HG03139 (cell line): ENCODE measurements around the gene CCNT2.
A peak's percentile ranks its signal among the peaks of the same experiment; 100 is the strongest.
"Not testable (repeated sequence)": the region's sequence is repeated elsewhere in the genome, so short reads cannot be mapped to it uniquely, and the experiment has no call there.

ENCODE experiments used
- ATAC-seq: cut with Tn5 transposase; IDR thresholded peaks from one replicate; pipeline ENCODE4 v1.9.1; 2021; ENCODE audit not compliant: unreplicated experiment

The CCNT2 gene

DNA sequence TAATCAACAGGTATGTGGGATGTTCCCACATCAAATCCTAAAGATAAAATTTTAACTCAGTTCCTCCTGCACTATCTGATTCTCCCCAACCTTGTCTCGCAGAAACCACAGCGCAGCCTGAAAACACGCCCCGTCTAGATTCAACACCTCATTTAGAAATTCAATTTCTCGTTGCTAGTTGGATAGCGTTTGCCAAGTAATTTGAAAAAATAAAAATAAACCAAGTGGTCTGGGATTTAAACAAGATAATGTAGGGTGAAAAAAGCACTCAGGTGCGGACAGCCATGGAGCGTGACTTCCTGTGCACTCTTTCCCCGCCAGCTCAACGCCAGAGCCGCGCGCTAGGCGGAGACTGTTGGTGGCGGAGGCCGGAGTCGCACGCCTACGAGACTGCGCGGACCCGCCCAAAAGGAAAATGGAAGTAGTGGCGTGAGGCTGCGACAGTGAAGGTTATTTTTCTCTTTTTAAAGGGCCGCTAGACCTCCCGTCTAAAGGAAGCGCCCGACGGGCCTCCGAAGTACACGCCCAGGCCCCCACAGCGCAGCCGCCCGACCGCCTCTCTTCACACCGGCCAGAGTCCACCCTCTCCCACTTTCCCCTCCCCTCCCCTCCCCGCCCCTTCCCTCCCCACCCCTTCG lies 615 bp upstream of the CCNT2 start:
- ATAC-seq: peak; percentile 65

DNA sequence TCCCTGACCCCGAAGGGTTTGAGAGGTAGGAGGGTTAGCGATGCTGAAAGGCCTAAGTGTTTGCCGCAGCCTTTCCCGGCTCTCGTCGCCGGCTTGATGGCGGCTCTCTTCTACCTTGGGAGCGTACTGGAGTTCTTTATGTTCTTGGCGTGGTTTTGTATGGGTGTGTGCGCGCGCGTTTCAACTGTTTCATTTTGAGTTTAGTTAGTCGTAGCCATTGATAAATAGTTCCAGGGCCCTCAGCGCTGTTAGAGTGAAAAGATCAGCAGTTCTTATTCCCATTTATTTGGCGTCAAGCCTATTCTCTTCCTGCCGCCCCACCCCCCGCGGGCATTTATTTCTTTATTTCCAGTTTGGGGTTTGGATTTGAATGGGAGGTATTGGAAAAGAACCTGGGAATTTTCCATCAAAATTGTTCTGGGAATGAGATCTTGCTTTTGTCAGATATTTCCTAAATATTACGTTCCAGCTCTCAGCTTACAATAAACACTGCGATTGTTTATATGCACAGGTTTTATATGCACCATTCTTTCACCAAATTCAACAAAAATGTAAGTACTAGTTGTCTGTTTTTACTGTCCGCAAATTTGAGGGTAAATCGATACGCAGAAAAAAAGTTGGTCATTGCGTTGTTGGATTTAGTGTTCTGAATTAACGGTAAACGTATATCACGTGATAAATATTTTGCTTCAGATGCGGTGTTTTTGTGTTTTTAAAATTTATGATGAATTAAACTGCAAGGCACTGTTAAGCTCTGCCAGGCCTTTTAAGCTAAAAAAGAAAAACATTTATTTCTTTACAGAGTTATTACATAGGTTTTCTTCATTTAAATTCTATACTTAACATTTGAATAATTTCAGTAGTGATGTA lies 954 bp downstream of the CCNT2 start:
- no peak for ATAC-seq

DNA sequence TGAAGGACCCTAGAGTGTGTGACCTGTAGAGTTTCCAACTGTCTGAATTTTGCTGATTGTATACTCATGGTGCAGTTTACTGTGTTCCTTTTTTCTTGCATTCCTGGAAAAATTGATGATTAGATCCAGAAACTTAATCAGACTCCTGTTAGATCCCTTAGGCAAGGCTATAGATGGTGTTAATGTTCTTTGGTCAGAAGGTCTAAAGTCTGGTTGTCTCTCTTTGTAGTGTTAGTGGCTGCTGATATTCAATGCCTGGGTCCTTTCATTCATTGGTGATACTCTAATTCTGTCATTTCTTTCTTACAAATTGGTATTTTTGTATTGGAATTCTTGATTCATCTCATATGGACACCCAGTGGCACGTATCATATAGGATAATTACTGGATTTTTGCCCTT lies 6.3 kb downstream of the CCNT2 start:
- no peak for ATAC-seq

DNA sequence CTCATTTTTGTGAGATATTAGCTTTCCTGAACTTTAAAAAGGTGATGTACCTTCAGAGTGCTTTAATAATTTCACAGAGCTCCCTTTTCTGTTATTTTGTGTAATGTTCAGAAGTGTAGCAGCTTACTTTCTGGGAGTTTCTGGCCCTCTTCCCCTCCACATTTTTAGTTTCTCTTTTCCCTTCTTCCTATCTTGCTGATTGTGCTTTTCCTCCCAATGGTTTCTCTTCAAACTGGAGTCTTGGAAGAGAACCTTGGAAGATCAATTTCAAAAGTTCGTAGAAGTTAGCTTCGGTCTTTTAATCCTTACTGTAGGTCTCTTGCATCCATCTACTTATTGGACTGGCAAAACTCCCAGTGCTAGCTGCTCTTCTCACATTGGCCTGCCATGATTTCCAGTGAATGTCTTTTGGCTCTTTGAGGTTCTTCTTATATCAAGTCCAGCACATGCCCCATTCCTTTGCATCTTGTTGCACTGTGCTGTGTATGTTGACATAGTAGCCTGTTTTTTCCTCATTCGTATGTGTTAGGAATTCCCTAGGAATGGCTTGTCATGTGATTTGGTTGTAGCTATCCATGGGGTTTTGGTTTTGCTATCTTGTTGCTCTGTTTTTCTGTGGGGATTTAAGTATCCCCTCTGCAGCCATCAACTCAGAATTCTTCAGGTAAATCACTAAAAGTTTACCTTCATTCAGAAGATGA lies 7.8 kb downstream of the CCNT2 start:
- ATAC-seq: no peak

DNA sequence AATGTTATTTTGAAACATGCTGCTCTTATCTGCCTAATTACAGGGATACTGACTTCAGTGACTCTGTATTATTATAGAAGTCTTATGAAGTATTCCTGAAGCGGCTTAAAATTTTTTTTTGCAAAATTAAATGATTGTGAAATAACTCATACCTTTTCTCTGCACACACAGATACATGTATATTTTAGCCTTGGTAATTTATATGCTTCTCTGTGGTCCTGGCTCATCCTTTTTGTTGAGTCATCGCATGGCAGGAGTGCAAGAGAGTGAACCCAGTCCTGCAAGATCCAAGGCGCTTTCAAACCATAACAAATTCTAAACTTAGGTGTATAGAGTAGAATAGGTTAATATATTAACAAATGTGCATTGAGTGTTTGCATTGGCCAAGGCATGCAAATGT lies 8.6 kb downstream of the CCNT2 start:
- ATAC-seq: no peak

DNA sequence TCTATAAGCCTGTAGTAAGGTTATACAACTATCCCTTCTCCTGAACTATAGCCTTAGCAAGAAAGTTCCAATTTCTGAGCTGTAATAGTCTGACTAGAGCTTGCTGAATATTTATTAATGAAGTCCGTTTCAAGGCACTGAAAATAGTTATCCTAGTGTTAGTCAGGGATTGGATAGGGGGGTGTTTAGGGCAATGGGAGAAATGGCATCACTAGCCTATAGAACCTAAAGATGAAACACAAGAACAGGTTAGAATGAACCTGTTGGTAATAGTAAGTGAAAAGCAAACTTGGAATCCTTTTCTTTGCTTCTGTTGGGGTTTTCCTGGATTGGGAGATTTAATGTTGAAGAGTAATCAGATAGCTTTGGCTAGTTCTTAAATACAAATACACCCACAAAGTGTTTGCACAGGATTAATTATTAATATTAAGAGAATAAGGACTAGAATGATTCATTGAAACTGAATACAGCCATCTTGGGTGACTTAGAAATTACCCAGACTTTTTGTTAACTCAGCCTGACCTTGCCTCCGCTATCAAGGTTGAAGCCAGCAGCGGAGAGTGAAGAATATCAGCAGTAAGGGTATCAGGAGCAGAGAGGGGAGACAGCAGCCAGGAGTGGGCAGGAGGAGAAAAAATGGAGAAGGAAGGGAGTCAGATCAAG lies 14.4 kb downstream of the CCNT2 start:
- ATAC-seq: no peak

DNA sequence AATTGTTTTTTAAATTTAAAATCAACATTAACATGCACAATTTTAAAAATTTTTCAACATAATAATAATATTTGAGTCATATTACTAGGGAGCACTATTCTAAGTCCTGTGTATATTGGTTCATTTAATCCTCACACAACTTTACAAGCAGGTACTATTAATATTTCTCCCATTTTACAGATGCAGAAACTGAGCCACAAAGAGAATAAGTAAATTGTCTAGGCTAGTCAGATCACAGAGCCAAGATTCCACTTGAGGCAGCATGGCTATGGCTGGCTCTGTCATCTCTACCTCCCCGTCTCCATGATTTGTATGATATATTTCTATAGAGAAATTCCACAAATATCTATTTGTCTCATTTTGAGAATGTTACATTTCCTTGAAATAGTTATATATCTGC lies 15.1 kb downstream of the CCNT2 start:
- ATAC-seq: no peak

DNA sequence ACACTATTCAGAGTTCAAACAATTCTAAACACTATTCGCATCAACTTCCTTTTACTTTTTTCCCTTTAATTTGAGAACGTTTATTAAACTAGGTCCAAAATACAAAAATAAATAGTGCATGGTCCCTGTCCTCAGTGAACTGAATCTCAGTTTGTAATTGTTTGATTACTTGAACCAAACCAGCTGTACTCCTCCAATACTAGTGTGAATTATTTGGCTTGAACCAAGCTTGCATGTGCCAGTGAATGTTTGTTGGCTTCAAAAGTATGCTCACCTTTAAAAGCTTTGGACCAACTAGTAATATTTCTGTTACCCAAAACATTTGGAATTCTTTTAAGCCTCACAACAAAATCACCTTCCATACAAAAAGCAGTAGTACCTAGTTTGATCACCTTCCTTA lies 15.5 kb downstream of the CCNT2 start:
- no peak for ATAC-seq

DNA sequence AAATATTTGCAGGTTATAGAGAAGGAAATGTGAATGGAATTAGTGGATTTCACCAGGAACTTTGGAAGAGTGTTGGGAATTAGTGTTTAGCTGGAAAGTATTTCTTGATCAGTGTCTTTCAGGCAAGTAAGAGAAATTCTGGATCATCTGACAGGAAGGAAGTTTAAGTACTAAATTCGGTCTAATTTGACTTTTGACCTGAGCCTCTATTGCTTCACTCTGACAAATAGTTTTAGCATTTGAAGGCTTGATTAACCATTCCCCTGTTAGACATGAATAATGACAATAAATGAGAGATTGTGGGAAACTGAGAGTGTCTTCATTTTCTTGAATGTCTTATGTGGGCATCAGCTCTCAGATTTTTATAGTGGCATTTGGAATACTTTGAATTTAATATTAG lies 16.0 kb downstream of the CCNT2 start:
- no peak for ATAC-seq

DNA sequence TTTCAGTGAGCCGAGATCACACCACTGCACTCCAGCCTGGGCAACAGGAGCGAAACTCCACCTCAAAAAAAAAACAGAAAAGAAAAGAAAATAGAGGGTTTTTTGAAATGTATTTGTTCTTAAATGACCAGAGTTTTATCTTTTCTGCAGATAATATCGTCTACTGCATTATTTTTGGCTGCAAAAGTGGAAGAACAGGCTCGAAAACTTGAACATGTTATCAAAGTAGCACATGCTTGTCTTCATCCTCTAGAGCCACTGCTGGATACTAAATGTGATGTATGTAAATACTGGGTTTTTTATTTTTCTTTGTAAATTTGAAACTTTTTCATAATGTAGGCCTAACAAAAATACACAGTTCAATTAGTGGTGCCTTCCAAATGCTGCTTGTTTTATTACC lies 18.1 kb downstream of the CCNT2 start:
- no peak for ATAC-seq

DNA sequence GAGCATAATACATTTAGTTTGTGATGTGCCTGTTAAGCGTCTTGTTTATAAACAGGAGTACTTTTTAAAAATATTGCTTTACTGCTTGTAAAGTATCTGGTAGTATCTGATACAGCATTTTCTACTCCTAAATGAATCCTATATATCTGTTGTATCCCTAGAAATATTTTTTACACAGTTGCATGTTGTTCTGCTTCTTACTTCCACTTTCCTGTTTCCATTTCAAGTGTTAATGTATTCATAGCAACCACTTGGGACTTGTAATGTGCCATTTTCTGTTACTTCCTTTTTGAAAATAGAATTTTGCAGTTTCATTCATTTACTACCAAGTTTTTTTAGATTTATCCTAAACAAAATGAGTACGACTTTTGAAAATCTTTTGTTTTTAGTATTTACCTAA lies 24.9 kb downstream of the CCNT2 start:
- peak; percentile 87 for ATAC-seq

DNA sequence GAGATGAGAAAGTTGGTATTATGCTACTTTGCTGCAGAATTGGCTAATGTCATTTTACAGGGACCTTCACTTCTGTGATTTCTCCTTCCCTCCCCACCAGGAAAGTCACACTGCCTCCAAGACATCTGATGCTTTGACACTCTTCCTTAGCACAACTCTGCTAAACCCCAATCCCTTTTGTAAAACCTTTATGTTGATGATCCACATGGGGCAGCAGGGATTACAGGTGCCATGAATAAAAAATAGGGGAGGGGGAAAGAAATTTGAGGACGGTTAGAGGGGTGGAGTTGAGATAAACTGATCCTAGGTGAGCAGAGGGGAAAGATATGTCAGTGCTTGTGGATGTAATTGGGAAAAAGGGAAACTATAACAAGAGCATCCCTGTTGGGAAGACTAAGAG lies 26.4 kb downstream of the CCNT2 start:
- ATAC-seq: no peak

DNA sequence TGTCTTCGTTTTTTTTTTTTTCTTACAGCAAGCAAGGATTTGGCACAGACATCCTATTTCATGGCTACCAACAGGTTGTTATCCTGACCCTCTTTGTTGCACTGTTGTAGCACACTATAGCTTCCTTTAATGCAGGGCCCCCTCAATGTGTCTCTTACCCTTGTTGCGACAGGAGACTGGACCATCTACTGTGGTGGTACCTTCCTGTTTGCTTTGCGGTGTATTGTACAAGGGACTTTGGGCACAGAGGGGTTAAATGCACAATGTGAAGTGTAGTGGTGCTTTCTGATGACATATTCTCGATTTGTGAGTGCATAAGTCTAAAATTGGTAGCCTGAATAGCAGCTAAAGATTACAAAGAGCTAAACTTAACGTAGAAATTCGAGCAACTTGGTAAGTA lies 27.5 kb downstream of the CCNT2 start:
- no peak for ATAC-seq

DNA sequence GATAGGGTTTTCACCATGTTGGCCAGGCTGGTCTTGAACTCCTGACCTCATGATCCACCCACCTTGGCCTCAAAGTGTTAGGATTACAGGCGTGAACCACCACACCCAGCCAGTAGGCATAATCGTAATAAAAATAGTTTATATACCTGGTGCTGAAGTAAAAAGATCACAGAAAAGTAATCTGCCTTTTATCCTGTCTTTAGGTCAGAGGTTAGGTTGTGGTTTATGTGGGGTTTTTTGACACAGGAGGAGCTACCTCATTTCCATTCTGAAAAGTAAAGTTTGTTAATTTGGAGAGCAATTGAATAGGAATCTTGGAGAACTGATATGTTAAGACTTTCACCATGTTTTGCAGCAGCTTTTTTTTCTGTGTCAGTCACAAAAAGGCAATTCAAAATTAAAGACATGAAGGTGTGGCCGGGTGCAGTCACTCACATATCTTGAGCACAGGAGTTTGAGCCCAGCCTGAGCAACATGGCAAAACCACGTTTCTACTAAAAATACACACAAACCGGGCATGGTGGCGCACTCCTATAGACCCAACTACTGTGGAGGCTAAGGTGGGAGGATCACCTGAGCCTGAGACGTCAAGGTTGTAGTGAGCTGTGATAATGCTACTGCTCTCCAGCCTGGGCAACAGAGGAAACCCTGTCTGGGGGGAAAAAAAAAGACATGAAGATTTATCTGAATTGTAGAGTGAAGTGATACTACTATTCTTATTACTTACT lies 31.5 kb downstream of the CCNT2 start:
- ATAC-seq: no peak

DNA sequence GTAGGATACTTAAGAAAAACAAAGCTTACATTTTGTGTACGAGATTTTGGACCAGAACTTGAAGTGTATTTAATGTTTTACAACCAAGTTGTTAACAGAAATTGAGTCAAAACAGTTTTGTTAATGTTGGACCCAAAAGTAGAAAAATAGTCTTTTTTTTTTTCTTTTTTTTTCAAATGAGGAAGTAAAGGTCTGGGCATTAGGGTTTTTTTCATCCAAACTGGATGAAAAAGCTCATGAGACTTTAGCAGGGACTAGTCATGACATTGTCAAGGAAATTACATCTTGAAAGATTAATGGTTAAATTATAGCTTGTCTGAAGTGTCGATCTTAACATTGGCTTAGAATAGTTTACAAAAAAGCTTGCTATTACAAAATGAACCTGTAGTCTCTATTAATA lies 32.3 kb downstream of the CCNT2 start:
- ATAC-seq: no peak

DNA sequence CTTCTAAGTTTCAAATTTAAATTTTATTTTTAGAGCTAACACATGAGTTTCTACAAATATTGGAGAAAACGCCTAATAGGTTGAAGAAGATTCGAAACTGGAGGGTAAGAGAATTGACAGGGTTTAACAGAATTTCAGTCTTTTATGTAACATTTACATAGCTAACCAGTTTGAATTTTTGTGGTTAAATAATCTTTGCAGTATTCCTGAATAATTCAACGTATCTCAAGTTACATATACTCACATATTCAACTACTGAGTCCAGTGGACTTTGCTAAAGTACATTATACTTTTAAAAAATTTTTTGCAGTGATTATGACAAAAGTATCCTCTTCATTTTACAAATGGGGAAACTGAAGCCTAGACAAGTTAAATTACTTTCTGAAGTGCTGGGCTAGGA lies 34.0 kb downstream of the CCNT2 start:
- no peak for ATAC-seq

DNA sequence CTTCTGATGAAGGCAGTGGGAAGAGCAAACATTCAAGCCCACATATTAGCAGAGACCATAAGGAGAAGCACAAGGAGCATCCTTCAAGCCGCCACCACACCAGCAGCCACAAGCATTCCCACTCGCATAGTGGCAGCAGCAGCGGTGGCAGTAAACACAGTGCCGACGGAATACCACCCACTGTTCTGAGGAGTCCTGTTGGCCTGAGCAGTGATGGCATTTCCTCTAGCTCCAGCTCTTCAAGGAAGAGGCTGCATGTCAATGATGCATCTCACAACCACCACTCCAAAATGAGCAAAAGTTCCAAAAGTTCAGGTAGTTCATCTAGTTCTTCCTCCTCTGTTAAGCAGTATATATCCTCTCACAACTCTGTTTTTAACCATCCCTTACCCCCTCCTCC lies 35.4 kb downstream of the CCNT2 start:
- no peak for ATAC-seq

DNA sequence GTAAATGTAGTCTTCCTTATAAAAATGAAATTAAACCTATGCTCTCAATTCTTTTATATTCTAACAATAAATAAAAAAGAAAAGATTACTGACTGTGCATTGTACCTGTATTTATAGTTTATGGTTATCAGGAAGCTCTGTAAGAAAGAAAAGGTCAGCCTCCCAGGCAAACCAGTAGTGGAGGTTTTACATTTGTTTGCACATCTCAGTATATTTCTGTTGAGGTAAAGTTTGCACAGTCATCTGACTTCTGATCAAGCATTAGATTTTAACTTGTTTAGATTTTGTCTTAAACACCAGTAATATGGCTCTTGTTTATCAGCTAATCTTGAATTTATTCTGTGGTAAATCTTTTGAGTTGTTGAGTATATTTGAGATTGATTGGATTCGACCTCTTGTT lies 37.1 kb downstream of the CCNT2 start:
- ATAC-seq: no peak

DNA sequence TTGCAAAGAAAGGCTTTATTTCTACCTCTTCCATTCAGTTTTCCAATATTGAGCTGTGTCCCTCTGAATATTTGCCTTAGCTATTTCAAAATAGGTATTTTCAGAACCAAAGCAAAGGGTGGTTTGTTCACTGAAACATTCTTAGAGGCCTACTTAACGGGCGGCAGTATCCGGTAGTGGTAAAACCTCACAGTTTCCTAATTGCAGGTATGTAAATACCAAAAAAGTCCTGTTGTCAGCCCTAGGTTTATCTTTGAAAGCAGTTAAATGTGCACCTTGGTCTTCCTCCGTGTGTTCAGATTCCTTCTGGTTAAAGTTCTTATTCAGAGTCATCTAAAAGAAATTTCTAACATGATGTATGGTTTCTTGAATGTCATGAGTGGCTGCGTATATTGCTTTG lies 38.9 kb downstream of the CCNT2 start:
- no peak for ATAC-seq

DNA sequence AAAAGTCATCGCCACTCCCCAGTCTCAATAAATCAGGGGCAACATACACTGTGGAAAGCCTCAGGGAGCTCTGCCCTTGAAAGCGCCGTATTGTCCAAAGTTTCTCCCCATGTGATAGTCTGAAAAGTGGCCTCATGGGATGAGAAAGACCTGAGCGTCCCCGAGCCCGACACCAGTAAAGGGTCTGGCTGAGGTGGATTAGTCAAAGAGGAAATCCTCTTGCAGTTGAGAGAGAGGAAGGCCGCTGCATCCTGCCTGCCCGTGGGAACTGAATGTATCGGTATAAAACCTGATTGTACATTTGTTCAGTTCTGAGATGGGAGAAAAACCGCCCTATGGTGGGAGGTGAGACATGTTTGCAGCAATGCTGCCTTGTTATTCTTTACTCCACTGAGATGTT lies 48.5 kb downstream of the CCNT2 start:
- ATAC-seq: not testable (repeated sequence)
